ENCODE data around the gene MFN2.
A peak's percentile ranks its signal among the peaks of the same experiment; 100 is the strongest.
"Not testable (repeated sequence)": the region's sequence is repeated elsewhere in the genome, so short reads cannot be mapped to it uniquely, and the experiment has no call there.

Gene MFN2

DNA sequence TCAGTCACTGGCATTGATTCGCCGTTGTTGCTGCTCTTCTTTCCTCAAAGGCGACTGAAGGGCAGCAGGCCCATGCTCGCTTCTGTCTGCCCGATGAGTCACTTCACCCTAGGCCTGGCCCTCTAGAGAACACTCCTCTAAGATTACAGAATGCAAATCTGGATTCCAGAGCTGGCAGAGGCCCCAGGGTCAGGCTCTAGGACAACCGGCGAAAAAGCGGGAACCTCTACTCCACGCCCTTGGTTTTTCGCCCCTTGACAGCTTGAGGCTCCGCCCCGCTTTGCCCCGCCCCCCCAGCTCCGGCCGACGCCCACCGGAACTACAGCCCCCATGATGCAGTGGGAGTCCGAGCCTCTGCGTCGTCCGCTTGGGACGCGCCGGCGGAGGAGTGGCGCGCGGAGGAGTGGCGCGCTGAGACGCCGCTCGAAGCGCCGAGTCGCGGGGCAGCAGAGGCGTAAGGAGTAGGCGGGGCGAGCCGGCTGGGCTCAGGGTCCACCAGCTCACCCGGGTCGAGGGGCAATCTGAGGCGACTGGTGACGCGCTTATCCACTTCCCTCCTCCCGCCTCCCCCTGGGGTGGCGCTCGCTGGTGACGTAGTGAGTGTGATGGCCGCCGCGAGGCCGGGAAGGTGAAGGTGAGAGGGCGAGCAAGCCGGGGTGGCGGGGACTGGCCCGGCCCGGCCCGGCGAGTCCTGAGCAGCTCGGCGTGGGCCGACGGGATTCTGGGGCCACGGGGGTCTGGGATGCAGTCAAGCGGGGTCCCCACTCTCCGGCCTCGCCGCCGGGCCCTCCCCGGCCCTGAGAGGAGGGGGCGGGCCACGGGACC, at the start of gene MFN2:
MFN2 (plus strand) TSS at position 594 of the 825 bp plus-strand sequence. CDS start 8,725 bp downstream, outside the sequence.
- DNase-seq (ENCODE audit: low read depth) = peak; percentile 91

DNA sequence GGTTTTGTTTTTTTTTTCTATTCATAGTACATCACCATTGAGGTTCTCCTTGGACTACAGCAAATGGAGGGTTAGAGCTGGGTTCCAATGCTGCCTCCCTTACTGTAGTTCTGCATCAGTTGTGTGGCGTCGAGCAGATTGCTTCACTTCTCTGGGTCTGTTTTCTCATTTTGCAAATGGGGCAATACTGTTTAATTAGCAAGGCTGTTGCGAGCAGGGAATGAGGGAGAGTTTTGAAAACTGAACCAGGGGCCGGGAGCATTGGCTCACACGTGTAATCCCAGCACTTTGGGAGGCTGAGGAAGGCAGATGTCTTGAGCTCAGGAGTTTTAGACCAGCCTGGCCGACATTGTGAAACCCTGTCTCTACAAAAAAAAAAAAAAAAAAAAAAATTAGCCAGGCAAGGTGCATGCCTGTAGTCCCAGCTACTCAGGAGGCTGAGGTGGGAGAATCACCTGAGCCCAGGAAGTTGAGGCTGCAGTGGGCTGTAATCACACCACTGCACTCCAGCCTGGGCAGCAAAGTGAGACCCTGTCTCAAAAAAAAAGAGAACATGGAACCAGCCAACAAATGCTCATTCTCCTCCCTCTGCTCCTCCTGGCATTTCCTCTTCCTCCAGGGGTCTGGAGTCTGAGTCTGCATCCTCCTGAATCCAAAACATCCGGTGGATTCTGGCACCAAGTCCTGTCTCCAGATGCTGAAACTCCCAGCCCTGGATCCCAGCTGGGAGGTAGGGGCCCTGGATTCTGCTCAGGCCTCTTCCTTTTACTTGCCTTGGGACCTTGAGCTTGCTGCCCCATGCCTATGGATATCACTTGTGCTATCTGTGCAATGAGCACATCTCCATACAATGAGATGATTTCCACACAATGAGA, 49.4 kb upstream of the MFN2 start:
- DNase-seq (ENCODE audit: low read depth) = no peak

DNA sequence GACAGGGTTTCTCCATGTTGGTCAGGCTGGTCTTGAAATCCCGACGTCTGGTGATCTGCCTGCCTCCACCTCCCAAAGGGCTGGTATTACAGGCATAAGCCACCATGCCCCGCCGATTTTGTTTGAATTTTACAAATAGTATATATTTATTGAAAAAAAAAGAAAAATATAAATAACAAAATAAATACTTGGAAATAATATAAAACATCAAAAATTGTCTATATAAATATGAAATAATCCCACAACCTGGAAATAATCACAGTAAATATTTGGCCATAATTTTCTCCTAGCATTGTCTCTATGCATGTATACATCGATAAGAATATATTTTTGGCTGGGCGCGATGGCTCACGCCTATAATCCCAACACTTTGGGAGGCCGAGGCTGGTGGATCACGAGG, 48.4 kb upstream of the MFN2 start:
- DNase-seq (ENCODE audit: low read depth) = no peak

DNA sequence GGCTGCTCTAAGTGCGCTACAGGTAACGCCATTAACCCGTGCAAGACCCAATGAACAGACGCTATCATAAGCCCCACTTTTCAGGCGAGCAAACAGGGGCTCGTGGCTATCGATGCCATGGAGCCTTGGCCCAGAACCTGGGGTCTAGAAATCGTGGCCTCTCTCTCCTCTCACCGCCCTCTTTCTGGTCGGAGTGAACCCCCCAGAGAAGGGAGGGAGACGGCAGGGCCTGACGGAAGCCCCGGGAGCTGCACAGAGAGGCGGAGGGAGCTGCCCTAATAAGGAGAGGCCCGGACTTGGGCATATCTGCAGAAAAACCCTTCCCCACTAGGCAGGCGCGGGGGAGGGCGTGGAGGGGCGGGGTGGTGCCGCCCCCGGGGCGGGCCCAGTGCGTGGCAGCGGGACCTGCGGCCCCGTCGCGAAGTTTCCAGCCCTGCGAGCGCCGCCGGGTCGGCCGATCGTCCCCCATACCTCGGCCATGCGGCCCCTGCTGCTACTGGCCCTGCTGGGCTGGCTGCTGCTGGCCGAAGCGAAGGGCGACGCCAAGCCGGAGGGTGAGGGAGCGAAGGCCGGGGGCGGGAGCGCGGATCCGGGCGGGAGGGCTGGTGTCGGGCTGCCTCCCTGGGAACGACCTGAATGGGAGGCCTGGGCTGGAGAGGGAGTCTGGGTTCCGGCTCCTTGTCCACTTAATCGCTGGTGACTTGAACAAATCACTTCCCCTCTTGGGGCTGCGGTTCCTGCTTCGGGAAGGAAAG, 45.8 kb upstream of the MFN2 start, which contains the start of gene PLOD1:
PLOD1 (plus strand) TSS at position 416 of the 755 bp plus-strand sequence; CDS start at position 479, 63 bp downstream.
- peak; percentile 57 for DNase-seq (ENCODE audit: low read depth)

DNA sequence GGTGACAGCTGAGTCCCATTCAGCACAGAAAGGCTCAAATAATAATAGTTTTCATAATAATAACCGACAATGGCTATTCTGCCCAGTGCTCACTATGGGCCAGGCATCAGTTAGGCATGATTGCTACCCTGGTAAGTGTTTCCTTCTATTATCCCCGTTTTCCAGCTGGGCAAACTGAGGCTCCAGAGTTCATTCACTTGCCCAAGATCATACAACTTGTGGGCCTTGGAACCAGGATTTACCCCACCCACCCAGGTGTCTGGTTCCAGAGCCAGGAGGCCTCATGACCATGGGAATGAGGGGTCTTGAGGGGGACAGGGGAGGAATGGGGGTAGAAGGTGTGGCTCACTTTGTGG, 45.2 kb upstream of the MFN2 start:
- DNase-seq (ENCODE audit: low read depth) = no peak

DNA sequence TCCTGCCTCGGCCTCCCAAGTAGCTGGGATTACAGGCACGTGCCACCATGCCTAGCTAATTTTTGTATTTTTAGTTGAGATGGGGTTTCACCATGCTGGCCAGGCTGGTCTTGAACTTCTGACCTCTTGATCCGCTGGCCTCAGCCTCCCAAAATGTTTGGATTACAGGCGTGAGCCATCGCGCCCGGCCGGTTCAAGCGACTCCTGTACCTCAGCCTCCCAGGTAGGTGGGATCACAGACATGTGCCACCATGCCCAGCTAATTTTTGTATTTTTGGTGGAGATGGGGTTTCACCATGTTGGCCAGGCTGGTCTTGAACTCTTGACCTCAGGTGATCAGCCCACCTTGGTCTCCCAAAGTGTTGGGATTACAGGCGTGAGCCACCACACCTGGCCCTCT, 44.5 kb upstream of the MFN2 start:
- not testable (repeated sequence) for DNase-seq (ENCODE audit: low read depth)

DNA sequence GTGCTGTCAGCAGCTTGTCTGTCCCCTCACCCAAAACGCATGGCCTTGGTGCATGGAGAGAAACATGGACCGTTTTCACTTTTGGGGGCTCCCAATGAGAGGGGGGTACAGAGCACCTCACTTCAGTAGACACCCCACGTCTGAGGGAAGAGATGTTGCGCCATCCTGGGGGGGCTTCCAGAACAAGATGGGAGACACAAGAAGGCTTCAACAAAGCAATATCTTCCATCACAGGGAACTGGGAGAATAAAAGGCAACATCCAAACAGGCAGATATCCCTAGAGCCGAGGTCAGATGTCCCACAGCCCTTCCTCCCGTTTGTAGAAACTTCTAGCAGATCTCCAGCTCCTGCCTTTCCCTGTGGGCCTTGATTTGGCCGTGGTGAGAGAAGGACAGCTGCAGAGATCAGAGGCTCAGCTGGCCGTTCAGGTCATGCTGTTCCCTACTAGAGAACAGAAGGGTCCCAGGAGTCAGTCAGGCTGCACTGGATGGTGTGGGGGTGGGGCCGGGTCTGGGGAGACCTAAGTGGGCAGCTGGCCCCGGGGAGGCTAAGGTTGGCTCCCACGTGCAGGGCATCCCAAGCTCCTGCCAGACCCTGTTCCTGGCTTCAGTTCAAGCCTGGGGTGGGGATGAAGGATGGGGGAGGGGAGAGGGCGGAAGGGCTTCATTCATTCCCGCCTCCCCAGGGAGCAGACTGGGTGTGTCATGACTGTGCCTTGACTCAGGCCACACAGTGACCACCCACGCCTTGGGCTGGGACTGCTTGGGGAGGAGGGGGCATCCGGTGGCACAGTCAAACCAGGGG, 41.3 kb upstream of the MFN2 start:
- DNase-seq (ENCODE audit: low read depth) = no peak

DNA sequence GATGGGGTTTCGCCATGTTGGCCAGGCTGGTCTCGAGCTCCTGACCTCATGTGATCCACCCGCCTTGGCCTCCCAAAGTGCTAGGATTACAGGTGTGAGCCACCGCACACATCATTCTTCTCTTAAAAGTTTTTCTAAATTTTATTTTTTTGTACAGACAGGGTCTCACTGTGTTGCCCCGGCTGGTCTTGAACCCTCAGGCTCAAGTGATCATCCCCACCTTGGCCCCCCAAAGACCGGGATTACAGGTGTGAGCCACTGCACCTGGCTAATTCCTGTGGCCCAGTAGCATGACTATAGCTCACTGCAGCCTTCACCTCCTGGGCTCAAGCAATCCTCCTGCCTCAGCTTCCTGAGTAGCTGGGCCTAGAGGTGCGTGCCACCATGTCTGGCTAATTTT, 40.5 kb upstream of the MFN2 start:
- DNase-seq (ENCODE audit: low read depth) = not testable (repeated sequence)

DNA sequence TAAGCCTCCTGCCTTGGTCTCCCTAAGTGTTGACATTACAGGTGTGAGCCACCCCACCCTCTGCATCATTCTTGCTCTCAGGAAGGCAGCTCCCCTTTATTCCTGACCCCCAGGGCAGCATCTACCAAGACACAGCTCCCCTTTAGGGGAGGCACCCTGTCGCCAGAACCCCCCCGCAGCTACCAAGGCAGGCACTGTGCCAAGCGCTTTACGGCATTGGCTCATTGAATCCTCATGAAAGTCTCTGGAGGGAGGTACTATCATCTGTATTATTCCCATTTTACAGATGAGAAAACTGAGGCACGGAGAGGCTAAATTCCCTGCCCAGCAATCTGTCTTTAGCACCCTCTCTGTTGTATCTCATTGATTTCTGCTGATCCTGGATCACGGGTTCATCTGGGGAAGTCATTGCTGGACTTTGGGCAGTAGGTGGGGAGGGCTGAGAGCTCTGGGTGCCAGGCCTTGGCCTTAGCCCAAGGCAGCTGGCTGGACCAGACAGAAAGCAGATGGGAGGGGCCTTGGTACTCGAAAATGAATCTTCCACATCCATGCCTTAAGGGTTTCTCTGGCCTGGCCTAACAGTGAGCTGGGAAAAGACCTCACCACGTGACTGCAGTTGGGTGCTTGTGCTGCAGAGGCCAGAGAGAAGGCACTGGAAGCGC, 39.9 kb upstream of the MFN2 start:
- no peak for DNase-seq (ENCODE audit: low read depth)

DNA sequence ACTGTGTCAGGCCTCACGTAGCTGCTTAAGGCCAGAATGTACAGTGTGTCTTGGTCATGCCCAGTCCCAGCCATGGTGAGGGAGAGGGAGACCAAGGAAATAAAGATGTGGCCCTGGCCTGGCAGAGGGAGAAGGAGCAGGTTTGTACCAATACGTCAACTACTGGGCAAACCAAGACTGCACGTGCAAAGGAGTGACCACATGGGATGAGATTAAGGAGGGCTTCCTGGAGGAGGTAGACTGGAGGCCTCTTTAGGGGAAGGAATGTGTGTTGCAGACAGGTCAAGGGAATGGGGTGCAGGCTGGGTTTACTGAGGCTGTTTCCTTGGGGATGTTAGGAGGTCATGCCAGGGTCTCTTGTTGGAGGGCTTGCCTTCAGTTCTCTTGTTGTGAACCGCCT, 38.0 kb upstream of the MFN2 start:
- DNase-seq (ENCODE audit: low read depth) = no peak

DNA sequence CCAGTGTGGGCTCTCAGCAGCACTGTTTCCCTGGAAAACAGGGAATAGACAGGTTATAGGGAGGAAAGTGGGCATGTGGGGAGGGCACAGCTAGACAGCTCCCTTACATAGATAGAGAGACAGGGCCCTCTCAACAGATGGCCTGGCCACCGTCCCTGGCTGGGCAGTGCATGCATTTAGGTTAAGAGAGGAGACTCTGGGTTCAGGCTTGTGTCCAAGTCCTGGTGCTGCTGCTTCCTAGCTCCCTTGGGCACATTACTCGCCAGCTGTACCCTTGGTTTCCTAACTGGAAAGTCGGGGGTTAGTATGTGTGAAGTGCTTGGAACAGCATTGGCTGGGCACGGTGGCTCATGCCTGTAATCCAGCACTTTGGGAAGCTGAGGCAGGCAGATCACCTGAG, 36.6 kb upstream of the MFN2 start:
- DNase-seq (ENCODE audit: low read depth) = no peak

DNA sequence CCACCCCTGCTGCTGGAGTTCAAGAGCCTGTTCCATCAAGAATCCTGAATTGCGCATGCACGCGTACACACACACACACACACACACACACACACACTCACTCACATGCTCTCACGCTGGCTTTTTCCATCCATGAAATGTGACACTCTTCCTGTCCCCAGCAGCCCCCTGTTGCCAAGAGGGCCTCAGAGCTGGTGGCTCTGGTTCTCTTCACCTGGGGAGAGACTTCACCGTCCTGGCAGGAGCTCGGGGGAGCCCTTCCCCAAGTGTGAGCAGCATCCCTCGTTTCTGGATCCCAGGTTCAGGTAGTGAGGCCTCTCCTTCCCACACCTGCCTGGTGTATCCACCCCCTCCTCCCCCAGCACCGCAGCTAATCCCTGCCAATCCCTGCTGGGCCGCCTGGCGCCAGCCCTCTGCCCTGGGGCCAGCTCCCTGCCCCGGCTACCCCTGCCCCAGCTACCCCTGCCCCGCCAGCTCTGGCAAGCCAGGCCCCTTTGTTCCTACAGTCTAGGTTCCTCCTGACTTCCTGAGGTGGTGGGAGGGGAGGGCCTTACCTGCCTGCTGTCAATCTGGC, 35.8 kb upstream of the MFN2 start:
- DNase-seq (ENCODE audit: low read depth) = no peak

DNA sequence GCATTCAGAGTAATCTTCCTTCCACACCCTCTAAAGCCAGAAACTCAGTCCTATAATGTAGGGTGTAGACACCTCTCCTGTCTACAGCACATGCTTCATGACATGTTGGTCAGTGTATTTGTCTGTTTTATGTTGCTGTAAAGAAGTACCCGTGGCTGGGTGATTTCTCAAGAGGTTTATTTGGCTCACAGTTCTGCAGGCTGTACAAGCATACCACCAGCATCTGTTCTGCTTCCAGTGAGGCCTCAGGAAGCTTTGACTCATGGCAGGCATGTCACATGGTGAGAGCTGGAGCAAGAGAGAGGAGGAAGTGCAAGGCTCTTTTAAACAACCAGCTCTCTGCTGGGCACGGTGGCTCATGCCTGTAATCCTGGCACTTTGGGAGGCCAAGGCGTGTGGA, 33.6 kb upstream of the MFN2 start:
- DNase-seq (ENCODE audit: low read depth) = no peak

DNA sequence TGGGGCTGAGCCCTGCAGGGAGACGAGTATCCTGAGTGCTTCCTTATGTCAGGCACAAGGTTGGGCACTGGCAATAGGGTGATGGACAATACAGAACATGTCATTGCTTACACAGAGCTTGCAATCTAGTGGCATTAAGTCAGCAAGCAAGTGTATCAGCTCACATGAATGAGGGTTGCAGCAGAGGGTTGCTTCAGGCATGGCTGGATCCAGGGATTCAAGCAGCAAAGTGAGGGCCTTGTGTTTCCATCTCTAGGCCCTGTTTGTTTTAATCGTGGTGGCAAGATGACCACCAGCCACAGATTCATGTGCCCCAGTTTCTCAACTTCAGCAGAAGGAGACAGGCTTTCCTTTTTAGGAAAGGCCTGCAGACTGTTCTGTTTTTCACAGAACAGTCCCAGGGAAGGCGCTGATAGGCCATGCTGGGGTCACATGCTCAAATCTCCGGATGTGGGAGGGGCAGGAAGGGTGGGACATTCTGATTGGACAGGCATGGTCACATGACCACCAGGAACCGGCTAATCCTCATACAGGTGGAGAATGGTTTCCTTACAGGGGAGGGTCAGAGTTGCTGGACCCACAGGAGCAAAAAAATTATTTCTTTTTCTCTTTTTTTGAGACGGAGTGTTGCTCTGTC, 31.3 kb upstream of the MFN2 start:
- no peak for DNase-seq (ENCODE audit: low read depth)

DNA sequence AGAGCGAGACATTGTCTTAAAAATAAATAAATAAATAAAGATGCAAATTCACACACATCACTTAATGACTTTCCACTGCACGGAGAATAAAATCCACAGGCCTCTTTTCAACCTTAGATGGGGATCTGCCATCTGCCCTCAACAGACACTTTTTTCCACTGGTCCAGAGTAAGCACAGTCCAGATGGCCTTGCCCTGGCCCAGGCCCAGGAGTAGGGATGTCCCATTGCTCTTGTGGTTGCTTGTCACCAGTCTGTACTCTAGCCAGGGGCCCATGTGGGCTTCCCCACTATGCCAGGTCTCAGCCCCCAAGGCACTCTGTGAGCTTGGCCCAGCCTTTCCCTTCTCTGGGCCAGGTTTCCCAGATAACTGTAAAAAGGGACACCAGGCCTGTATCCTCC, 28.3 kb upstream of the MFN2 start:
- no peak for DNase-seq (ENCODE audit: low read depth)

DNA sequence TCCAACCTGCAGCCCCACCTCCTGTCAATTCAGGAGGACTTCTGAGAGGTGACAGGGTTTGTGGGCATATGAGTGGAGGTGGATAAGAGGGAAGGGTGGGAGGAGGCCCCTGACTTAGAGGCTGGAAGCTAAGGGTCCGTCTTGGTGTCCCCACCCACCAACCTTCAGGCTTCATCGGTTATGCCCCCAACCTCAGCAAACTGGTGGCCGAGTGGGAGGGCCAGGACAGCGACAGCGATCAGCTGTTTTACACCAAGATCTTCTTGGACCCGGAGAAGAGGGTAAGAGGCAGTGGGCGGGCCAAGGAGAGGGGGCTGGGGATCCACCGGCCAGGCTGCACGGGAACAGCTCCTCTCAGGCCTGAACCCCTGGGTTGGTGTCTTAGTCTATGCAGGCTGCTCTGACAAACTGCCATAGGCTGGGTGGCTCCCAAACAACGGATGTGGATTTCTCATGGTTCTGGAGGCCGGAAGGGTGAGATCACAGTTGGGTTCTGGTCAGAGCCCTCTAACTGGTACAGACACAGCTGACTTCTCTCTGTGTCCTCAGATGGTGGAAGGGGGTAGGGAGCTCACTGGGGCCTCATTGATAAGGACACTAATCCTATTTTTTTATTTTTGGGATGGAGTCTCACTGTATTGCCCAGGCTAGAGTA, 27.7 kb upstream of the MFN2 start:
- DNase-seq (ENCODE audit: low read depth) = no peak

DNA sequence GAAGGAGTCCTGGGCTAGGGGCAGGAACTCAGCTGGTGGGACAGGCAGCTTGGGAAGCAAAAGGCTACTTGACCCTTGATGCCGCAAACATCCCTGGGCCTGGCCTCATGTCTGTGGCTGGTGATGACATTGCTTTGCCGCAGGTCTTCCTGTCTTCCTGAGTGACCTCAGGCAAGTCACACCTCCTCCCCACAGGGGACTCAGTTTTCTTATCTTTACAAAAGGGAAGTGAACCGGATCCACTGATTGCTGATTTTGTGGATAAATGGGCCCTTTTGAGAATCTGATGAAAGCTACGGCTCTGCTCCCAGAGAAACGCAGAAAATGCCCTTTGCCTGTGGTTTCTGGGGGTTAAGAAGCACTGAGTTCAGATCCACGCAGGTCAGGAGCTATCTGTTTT, 25.0 kb upstream of the MFN2 start:
- no peak for DNase-seq (ENCODE audit: low read depth)

DNA sequence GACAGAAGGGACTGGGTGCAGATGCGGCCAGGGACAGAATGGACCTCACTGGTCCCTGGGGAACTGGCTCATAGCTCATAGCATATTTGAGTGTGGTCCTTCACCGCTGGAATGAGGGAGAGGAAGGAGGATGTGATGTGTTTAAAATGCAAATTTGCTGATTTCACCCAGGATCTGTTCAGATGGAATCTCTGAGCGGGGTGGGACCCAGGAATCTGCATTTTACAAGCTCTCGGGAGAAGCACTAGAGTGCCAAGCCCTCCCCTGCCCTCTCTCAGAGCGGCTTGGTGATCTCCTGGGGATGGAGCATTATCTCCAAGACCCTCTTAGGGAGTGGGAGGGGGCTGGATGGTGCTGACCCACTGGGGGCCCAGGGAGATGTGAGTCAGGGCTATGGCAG, 22.8 kb upstream of the MFN2 start:
- no peak for DNase-seq (ENCODE audit: low read depth)

DNA sequence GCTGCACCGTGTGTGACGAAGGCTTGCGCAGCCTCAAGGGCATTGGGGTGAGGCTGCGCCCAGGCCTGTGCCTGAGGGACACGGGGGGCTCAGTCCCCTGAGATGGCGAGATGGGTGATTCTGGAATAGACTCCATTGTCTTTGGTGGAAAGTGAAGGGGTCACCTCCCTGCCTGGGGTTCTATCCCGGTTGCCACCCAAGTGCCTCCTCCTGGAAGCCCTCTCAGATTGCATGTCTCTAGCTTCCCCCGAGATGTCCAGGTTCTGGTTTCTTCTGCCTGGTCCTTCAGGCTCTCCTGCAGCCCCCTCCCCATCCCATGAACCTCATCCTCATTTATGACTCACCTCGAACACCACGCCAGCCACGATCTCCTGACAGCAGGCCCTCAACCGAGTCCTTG, 22.3 kb upstream of the MFN2 start:
- DNase-seq (ENCODE audit: low read depth) = no peak

DNA sequence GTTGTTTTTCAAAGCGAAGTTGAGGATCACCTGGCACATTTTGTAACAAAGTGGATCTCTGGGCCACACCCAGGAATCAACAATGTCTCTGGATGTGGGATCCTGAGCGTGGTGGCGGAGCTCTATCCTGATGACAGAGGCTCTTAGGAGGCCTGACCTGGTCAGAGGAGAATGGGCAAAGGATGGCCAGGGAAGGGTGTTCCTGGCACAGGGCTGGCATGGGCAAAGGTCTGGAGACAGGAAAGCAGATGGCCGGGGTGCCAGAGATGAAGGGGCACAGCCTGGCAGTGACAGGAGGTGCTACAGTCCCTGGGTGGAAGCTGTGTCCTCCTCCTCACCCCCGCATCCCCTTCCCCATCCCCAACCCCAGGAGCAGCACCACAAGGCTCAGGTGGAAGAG, 20.0 kb upstream of the MFN2 start:
- DNase-seq (ENCODE audit: low read depth) = no peak
